Measurements from ENCODE around the gene UPB1. TPM values are rescaled to one million over a fixed set of nuclear protein-coding genes. Genes with fewer than 3 reads are reported as not detected.

UPB1 gene
- total and polyA plus RNA-seq, 2 experiments from 2014 or later: 0.39 to 1.6 TPM

DNA sequence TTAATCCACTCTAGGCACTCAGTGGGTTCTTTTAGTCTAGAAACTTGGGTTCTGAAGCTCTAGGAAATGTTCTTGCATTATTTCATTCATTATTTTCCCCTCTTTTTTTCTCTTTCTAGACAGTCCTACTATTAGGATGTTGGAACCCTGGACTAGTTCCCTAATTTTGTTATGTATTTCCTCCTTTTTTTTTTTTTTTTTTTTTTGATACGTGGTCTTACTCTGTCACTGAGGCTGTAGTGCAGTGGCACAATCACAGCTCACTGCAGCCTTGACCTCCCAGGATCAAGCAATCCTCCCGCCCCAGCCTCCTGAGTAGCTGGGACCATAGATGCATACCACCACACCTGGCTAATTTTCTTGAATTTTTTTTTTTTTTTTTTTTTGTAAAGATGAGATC is 9.4 kb downstream of the UPB1 start:
- Histone ChIP-seq H3K4me2 (no peak overlapping the region), H4K20me1 (ENCODE audit: insufficient read depth, poor library complexity, severe bottlenecking) (no peaks in the 10 kb centered on the region), H3K27ac (no peak overlapping the region), H3K79me2 (no peaks in the 10 kb centered on the region), H3K4me3 (no peak overlapping the region), H2AFZ (no peak overlapping the region), H3K27me3 (no peaks in the 10 kb centered on the region), H3K36me3 (replicated peaks; ENCODE audit: insufficient read depth, low read depth) (no peaks in the 10 kb centered on the region), H3K4me1 (ENCODE audit: insufficient read depth) (peaks cover 35% of the 10 kb centered on the region), H3K9me3 (ENCODE audit: low read depth) (no peaks in the 10 kb centered on the region), H3K9me2 (replicated peaks; ENCODE audit: insufficient read depth) (no peaks in the 10 kb centered on the region)
- DNase-seq (ENCODE audit: low spot score): no peak
- WGBS (ENCODE audit: low lambda C conversion rate, missing lambda C conversion rate): 85% methylated on average over 2 of the region's 2 CpGs
- TF ChIP-seq EZH2phosphoT487 (IDR thresholded peaks at IDR 0.05; ENCODE audit: low read depth, severe bottlenecking, unreplicated experiment) (no peak), EZH2 (IDR thresholded peaks at IDR 0.05; ENCODE audit: borderline replicate concordance) (no peak)
- TF ChIP-seq, protein P1, sequence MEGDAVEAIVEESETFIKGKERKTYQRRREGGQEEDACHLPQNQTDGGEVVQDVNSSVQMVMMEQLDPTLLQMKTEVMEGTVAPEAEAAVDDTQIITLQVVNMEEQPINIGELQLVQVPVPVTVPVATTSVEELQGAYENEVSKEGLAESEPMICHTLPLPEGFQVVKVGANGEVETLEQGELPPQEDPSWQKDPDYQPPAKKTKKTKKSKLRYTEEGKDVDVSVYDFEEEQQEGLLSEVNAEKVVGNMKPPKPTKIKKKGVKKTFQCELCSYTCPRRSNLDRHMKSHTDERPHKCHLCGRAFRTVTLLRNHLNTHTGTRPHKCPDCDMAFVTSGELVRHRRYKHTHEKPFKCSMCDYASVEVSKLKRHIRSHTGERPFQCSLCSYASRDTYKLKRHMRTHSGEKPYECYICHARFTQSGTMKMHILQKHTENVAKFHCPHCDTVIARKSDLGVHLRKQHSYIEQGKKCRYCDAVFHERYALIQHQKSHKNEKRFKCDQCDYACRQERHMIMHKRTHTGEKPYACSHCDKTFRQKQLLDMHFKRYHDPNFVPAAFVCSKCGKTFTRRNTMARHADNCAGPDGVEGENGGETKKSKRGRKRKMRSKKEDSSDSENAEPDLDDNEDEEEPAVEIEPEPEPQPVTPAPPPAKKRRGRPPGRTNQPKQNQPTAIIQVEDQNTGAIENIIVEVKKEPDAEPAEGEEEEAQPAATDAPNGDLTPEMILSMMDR (IDR thresholded peaks at IDR 0.05; ENCODE audit: poor library complexity): no peak

DNA sequence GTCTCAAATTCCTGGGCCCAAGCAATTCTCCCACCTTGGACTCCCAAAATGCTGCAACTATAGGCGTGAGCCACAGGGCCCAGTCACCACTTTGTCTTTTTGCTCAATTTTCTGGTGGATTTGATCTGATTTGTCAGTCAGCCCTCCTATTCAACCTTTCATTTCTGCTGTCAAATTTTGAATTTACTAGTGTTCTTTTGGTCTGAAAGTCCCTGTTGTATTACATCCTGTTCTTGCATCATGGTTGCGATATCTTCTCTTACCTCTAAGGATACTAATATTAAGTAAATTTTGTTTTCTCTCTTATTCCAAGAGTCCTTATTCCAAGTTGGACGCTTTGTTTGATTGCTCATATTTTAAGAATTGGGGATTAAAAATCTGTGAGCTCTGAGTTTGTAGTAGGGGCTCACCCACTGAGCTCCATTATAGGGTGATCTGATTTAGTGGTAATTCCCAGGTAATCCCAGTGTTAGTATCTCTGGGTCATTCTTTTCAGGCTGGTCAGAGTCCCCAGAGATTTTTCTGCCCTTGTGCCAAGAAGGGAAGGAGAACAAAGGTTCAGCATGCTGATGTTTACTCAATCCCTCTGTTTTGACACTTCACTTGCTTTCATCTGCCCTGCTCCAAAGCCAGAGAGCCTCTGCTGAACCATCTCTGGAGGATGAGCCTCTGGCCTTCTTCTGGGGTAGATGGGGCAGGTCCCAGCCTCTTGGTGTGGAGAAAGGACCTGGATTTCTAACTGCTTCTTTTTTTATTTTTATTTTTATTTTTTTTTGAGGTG is 10.0 kb downstream of the UPB1 start:
- Histone ChIP-seq H3K4me2 (no peak overlapping the region), H2AFZ (no peak overlapping the region), H3K79me2 (no peaks in the 10 kb centered on the region), H3K9me2 (replicated peaks; ENCODE audit: insufficient read depth) (no peaks in the 10 kb centered on the region), H3K27ac (peak overlapping the region; percentile 82), H3K36me3 (replicated peaks; ENCODE audit: insufficient read depth, low read depth) (no peaks in the 10 kb centered on the region), H3K4me1 (ENCODE audit: insufficient read depth) (peaks cover 33% of the 10 kb centered on the region), H4K20me1 (ENCODE audit: insufficient read depth, poor library complexity, severe bottlenecking) (no peaks in the 10 kb centered on the region), H3K27me3 (no peaks in the 10 kb centered on the region), H3K9me3 (ENCODE audit: low read depth) (no peaks in the 10 kb centered on the region), H3K4me3 (no peak overlapping the region)
- no peak for DNase-seq (ENCODE audit: low spot score)
- TF ChIP-seq EZH2phosphoT487 (IDR thresholded peaks at IDR 0.05; ENCODE audit: low read depth, severe bottlenecking, unreplicated experiment): no peak
- TF ChIP-seq EZH2 (IDR thresholded peaks at IDR 0.05; ENCODE audit: borderline replicate concordance): no peak
- TF ChIP-seq, protein P1 (IDR thresholded peaks at IDR 0.05; ENCODE audit: poor library complexity): no peak
- 96% methylated on average over 3 of the region's 3 CpGs for WGBS (ENCODE audit: low lambda C conversion rate, missing lambda C conversion rate)

DNA sequence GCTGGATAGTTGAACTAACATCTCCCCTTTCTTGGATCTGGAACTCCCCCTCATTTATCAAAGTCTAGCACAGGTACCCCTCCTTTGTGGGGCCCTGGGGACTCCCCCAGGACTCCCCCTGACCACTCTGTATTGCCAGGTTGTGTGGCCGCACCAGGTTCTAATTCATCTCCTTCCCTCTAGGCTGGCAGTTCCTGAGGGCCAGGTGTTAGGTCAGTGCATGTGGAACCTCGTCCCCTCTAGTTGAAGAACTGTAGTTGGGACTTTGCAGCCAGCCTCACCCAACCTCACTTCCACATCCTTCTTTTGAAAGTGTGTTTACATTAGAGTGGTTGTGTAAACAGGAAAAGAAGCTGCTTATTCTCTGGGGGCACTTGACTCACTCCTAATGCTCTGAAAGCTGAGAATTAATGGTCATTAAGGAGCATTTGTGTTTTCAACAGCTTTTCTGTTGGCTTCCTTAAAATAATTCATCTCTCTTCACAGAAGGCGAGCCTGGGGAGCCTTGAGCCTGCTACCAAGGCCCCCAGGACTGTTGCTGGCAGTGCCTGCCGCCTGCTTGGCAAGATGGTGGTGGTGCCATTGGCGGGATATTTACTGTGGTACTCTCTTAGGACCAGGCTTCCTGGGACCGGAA is 11.8 kb downstream of the UPB1 start:
- TF ChIP-seq EZH2 (IDR thresholded peaks at IDR 0.05; ENCODE audit: borderline replicate concordance) (no peak), EZH2phosphoT487 (IDR thresholded peaks at IDR 0.05; ENCODE audit: low read depth, severe bottlenecking, unreplicated experiment) (no peak)
- TF ChIP-seq, protein P1 (IDR thresholded peaks at IDR 0.05; ENCODE audit: poor library complexity): no peak
- WGBS (ENCODE audit: low lambda C conversion rate, missing lambda C conversion rate): 52% methylated on average over 6 of the region's 6 CpGs
- no peaks in the 10 kb centered on the region for H3K27me3 ChIP-seq
- no peaks in the 10 kb centered on the region for H3K79me2 ChIP-seq
- H3K27ac ChIP-seq: peak overlapping the region; percentile 82
- peak overlapping the region; percentile 43 for H3K4me2 ChIP-seq
- no peaks in the 10 kb centered on the region for H4K20me1 ChIP-seq (ENCODE audit: insufficient read depth, poor library complexity, severe bottlenecking)
- DNase-seq (ENCODE audit: low spot score): peak; percentile 49
- no peaks in the 10 kb centered on the region for H3K36me3 ChIP-seq (replicated peaks; ENCODE audit: insufficient read depth, low read depth)
- no peaks in the 10 kb centered on the region for H3K9me3 ChIP-seq (ENCODE audit: low read depth)
- no peaks in the 10 kb centered on the region for H3K9me2 ChIP-seq (replicated peaks; ENCODE audit: insufficient read depth)
- H3K4me3 ChIP-seq: no peak overlapping the region
- no peak overlapping the region for H2AFZ ChIP-seq
- H3K4me1 ChIP-seq (ENCODE audit: insufficient read depth): peaks cover 25% of the 10 kb centered on the region

All from hepatocyte (in vitro differentiated cells).